Chondrocyte (in vitro differentiated cells): Measurements from ENCODE around the gene B3GNT2. TPM values are rescaled to one million over a fixed set of nuclear protein-coding genes. Genes with fewer than 3 reads are reported as not detected.

Source experiments
- DNase-seq: peaks from one replicate; pipeline ENCODE4 v3.0.0; 2021; ENCODE audit warnings: mixed read lengths, low spot score
- H3K27ac Mint-ChIP-seq: one replicate; pipeline ENCODE4 v1.8.0; 2021; ENCODE audit warnings: mild to moderate bottlenecking, moderate library complexity, mixed read lengths; ENCODE audit not compliant: unreplicated experiment
- H3K27me3 Mint-ChIP-seq: 2 replicates; pipeline ENCODE4 v1.8.0; 2021; ENCODE audit warnings: low read depth, mixed read lengths
- H3K36me3 Mint-ChIP-seq: 2 replicates; pipeline ENCODE4 v1.8.0; 2021; ENCODE audit warnings: low read depth, mixed read lengths
- H3K4me1 Mint-ChIP-seq: 2 replicates; pipeline ENCODE4 v1.8.0; 2021; ENCODE audit warnings: low read depth, mild to moderate bottlenecking, mixed read lengths
- H3K4me3 Mint-ChIP-seq: one replicate; pipeline ENCODE4 v1.8.0; 2021; ENCODE audit warnings: mild to moderate bottlenecking, moderate library complexity, mixed read lengths; ENCODE audit not compliant: unreplicated experiment
- H3K9me3 Mint-ChIP-seq: 2 replicates; pipeline ENCODE4 v1.8.0; 2021; ENCODE audit warnings: low read depth, mixed read lengths
- CTCF ChIP-seq: fragments of 200-600 bp; sonication (generic); IDR thresholded peaks from 2 replicates; pipeline ENCODE4 v1.5.0; 2021; ENCODE audit warnings: antibody characterized with exemption, mild to moderate bottlenecking, moderate library complexity
- total RNA-seq: library from RNA; stranded (reverse); gene quantifications from 3 replicates; pipeline ENCODE4 v1.2.1, GENCODE V29; 2021

The B3GNT2 gene
- total RNA-seq, 1 donor from 2014 or later = 22.4 TPM

- H3K4me3 Mint-ChIP-seq = peak overlapping the region; percentile 31
- H3K36me3 Mint-ChIP-seq = peaks cover 3% of the 10 kb centered on the region
- H3K27me3 Mint-ChIP-seq = no peaks in the 10 kb centered on the region
- no peak for TF ChIP-seq CTCF
- peaks cover 59% of the 10 kb centered on the region for H3K4me1 Mint-ChIP-seq
- no peaks in the 10 kb centered on the region for H3K9me3 Mint-ChIP-seq
- no peak overlapping the region for H3K27ac Mint-ChIP-seq
- no peak for DNase-seq
Measured at GRCh38 chr2:62199392-62200125, 3.6 kb downstream of the B3GNT2 start.

GRCh38 chr2:62200291-62200841, 4.5 kb downstream of the B3GNT2 start:
- peaks cover 62% of the 10 kb centered on the region for H3K4me1 Mint-ChIP-seq
- no peak overlapping the region for H3K4me3 Mint-ChIP-seq
- H3K36me3 Mint-ChIP-seq = peaks cover 3% of the 10 kb centered on the region
- H3K9me3 Mint-ChIP-seq = no peaks in the 10 kb centered on the region
- H3K27me3 Mint-ChIP-seq = no peaks in the 10 kb centered on the region
- H3K27ac Mint-ChIP-seq = no peak overlapping the region
- DNase-seq = no peak
- TF ChIP-seq CTCF = no peak

GRCh38 chr2:62200868-62201267, 5.0 kb downstream of the B3GNT2 start:
- no peaks in the 10 kb centered on the region for H3K9me3 Mint-ChIP-seq
- H3K27me3 Mint-ChIP-seq = no peaks in the 10 kb centered on the region
- peaks cover 3% of the 10 kb centered on the region for H3K36me3 Mint-ChIP-seq
- H3K27ac Mint-ChIP-seq = no peak overlapping the region
- no peak for DNase-seq
- H3K4me1 Mint-ChIP-seq = peaks cover 62% of the 10 kb centered on the region
- TF ChIP-seq CTCF = no peak
- no peak overlapping the region for H3K4me3 Mint-ChIP-seq

- no peak overlapping the region for H3K4me3 Mint-ChIP-seq
Measured at GRCh38 chr2:62201307-62201706, 5.4 kb downstream of the B3GNT2 start.

More at GRCh38 chr2:62201307-62201706, 5.4 kb downstream of the B3GNT2 start:
- H3K27ac Mint-ChIP-seq = no peak overlapping the region
- no peaks in the 10 kb centered on the region for H3K9me3 Mint-ChIP-seq
- H3K36me3 Mint-ChIP-seq = peaks cover 3% of the 10 kb centered on the region
- DNase-seq = no peak
- TF ChIP-seq CTCF = no peak
- H3K4me1 Mint-ChIP-seq = peaks cover 62% of the 10 kb centered on the region
- H3K27me3 Mint-ChIP-seq = no peaks in the 10 kb centered on the region
